ENCODE measurements around the gene BLM.
"Not testable (repeated sequence)": the region's sequence is repeated elsewhere in the genome, so short reads cannot be mapped to it uniquely, and the experiment has no call there.

The BLM gene

DNA sequence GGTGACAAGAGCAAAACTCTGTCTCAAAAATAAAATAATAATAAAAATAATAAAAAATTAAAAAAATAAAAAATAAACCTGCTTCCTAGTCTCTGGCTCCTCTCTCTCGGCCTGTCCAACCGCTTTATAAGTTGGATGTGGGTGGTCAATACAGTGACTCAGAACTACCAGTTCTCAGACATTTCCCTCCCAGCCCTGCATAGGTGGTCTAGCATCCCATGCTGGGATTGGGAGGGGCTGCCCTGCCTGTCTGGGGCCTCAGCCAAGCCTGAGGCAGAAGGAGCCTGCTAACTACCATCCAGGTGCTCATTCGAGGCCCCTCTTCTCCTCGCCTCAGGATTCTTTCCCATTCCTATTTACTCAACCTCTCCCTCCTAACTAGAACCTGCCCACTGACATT lies 33.3 kb upstream of the BLM start:
- no peak for DNase-seq (ENCODE audit: low read depth)
- no peak overlapping the region for H3K4me3 ChIP-seq (ENCODE audit: low read depth, low read length)
- no peak for TF ChIP-seq CTCF (IDR thresholded peaks at IDR 0.05; ENCODE audit: low read depth, low read length, missing control alignments)
- in situ Hi-C loops (cut with HindIII; ENCODE audit: low sequenced_read_pairs) = no loop called here

DNA sequence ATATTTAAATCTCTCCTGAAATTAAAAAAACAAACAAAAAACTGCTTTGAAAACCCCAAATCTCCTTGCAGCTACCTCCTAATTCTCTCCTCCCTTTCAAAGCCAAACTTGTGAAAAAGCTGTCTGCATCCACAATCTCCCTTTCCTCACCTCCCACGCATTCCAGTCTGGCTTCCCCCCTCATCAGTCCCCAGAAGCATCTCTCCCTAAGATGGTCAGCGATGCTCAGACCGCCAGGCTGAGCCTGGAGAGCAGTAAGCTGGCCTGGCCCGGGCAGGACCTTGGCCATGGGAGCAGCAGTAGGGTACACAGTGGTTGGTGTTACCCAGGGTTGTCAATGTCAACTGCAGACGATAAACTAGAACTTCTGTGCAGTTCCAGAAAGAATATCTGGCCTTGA lies 32.9 kb upstream of the BLM start:
- TF ChIP-seq CTCF (IDR thresholded peaks at IDR 0.05; ENCODE audit: low read depth, low read length, missing control alignments) = no peak
- DNase-seq (ENCODE audit: low read depth) = no peak
- no peak overlapping the region for H3K4me3 ChIP-seq (ENCODE audit: low read depth, low read length)
- in situ Hi-C loops (cut with HindIII; ENCODE audit: low sequenced_read_pairs) = no loop called here

DNA sequence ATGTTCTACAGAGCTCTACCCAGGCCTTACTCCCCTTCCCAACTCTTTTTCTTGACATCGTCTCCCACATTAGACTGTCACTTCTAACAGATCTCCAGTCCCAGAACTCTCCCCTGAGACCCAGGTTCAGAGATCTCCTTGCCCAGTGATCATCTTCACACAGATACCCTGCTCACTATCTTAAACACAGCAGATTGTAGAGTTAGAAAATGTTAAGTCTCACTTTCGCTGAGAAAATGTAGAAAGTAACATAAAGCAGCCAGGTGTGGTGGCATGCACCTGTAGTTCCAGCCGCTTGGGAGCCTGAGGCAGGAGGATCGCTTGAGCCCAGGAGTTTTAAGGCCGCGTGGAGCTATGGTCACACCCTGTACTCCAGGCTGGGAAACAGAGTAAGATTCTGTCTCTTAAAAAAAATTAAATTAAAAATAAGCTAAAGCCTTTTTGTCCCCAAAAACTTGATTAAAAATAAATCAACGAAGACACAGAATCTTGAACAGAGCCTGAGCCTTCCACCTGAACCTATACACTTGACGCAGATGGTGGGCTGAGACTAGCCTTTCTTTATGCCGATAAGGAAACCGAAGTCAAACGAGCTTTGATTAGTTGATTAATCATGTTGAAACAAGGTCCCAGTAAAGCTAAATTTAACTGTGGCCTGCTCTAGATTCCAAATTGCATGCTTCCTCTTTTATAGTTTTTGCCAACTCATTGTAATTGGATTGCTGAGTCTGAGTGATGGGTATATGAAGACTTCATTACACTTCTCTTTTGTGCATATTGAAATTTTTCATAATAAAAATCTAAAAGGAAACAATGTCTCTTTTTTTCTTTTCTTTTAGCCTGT lies 31.3 kb upstream of the BLM start:
- no peak for DNase-seq (ENCODE audit: low read depth)
- no peak overlapping the region for H3K4me3 ChIP-seq (ENCODE audit: low read depth, low read length)
- in situ Hi-C loops (cut with HindIII; ENCODE audit: low sequenced_read_pairs) = no loop called here
- no peak for TF ChIP-seq CTCF (IDR thresholded peaks at IDR 0.05; ENCODE audit: low read depth, low read length, missing control alignments)

GRCh38 chr15:90686435-90687218 lies 30.5 kb upstream of the BLM start:
- no peak overlapping the region for H3K4me3 ChIP-seq (ENCODE audit: low read depth, low read length)
- DNase-seq (ENCODE audit: low read depth) = no peak
- TF ChIP-seq CTCF (IDR thresholded peaks at IDR 0.05; ENCODE audit: low read depth, low read length, missing control alignments) = no peak

GRCh38 chr15:90689326-90689961 lies 27.7 kb upstream of the BLM start:
- DNase-seq (ENCODE audit: low read depth); in situ Hi-C loops (cut with HindIII; ENCODE audit: low sequenced_read_pairs); H3K4me3 ChIP-seq (ENCODE audit: low read depth, low read length): not testable (repeated sequence)

More at GRCh38 chr15:90686435-90687218, 30.5 kb upstream of the BLM start:
- in situ Hi-C loops (cut with HindIII; ENCODE audit: low sequenced_read_pairs) = no loop called here

GRCh38 chr15:90690585-90690984 lies 26.6 kb upstream of the BLM start:
- no peak for TF ChIP-seq CTCF (IDR thresholded peaks at IDR 0.05; ENCODE audit: low read depth, low read length, missing control alignments)
- no peak for DNase-seq (ENCODE audit: low read depth)
- H3K4me3 ChIP-seq (ENCODE audit: low read depth, low read length) = no peak overlapping the region
- in situ Hi-C loops (cut with HindIII; ENCODE audit: low sequenced_read_pairs) = no loop called here
